ENCODE measurements around the gene TEAD4. TPM values are rescaled to one million over a fixed set of nuclear protein-coding genes. Genes with fewer than 3 reads are reported as not detected.
A peak's percentile ranks its signal among the peaks of the same experiment; 100 is the strongest.

TEAD4 gene
- total and polyA plus RNA-seq, 2 experiments from 2014 or later, result 68.1 to 145 TPM

GRCh38 chr12:2924019-2924418, 35.2 kb upstream of the TEAD4 start:
- ATAC-seq, result no peak

GRCh38 chr12:2925322-2925995, 33.7 kb upstream of the TEAD4 start:
- no peaks in the 10 kb centered on the region; the same call in 1 of the 2 replicates for H3K36me3 ChIP-seq (ENCODE audit: insufficient read depth)
- peaks cover 15% of the 10 kb centered on the region for H3K4me1 Mint-ChIP-seq
- 0 out of 2 replicates have a peak, but pooled peaks cover 4% of the 10 kb centered on the region for H3K9me2 ChIP-seq (ENCODE audit: insufficient read depth)
- no peaks in the 10 kb centered on the region for H4K20me1 ChIP-seq (replicated peaks; ENCODE audit: insufficient read depth)
- 0 out of 2 replicates have a peak overlapping the region, but pooled peaks have one; percentile 14 for H3K27ac ChIP-seq (ENCODE audit: low read depth)
- H3K4me3 ChIP-seq, result no peak overlapping the region
- no peak overlapping the region for H2AFZ ChIP-seq
- H3K4me1 ChIP-seq (ENCODE audit: insufficient read depth), result peaks cover 17% of the 10 kb centered on the region
- no peaks in the 10 kb centered on the region for H3K79me2 ChIP-seq (replicated peaks; ENCODE audit: insufficient read depth)
- H3K4me3 Mint-ChIP-seq, result no peak overlapping the region
- DNase-seq (ENCODE audit: low spot score) (no peak), ATAC-seq (no peak)
- H3K27me3 ChIP-seq (ENCODE audit: insufficient read depth), result no peaks in the 10 kb centered on the region
- H3K4me2 ChIP-seq, result no peak overlapping the region
- H3K36me3 Mint-ChIP-seq (ENCODE audit: low read depth), result peaks cover 33% of the 10 kb centered on the region
- H3K27ac Mint-ChIP-seq, result no peak overlapping the region
- no peaks in the 10 kb centered on the region for H3K27me3 Mint-ChIP-seq (ENCODE audit: insufficient read depth, low read depth, poor library complexity)
- no peaks in the 10 kb centered on the region for H3K9me3 Mint-ChIP-seq
- H3F3A ChIP-seq (replicated peaks; ENCODE audit: low read depth), result no peaks in the 10 kb centered on the region; the same call in 1 of the 2 replicates
- no peak for TF ChIP-seq CREB1 (CRISPR knock-in tag; IDR thresholded peaks at IDR 0.05; ENCODE audit: low read depth)
- no peak for TF ChIP-seq JUNB (IDR thresholded peaks at IDR 0.05; ENCODE audit: unreplicated experiment)
- no peak for TF ChIP-seq POLR2AphosphoS5 (IDR thresholded peaks at IDR 0.05; ENCODE audit: low read depth)
- TF ChIP-seq REST (IDR thresholded peaks at IDR 0.05; ENCODE audit: unreplicated experiment), result no peak
- no peak for TF ChIP-seq ETS1 (IDR thresholded peaks at IDR 0.05)
- TF ChIP-seq EZH2 (IDR thresholded peaks at IDR 0.05; ENCODE audit: low read depth, unreplicated experiment), result no peak
- no peak for TF ChIP-seq ZNF462 (CRISPR knock-in tag; IDR thresholded peaks at IDR 0.05)
- TF ChIP-seq STAT1 (IDR thresholded peaks at IDR 0.05; ENCODE audit: unreplicated experiment), result no peak
- TF ChIP-seq ZNF114 (CRISPR knock-in tag; IDR thresholded peaks at IDR 0.05), result no peak

More at GRCh38 chr12:2924019-2924418, 35.2 kb upstream of the TEAD4 start:
- Mint-ChIP-seq H3K36me3 (ENCODE audit: low read depth) (peaks cover 28% of the 10 kb centered on the region), H3K4me1 (peaks cover 15% of the 10 kb centered on the region), H3K27me3 (ENCODE audit: insufficient read depth, low read depth, poor library complexity) (no peaks in the 10 kb centered on the region), H3K4me3 (no peak overlapping the region), H3K9me3 (no peaks in the 10 kb centered on the region), H3K27ac (no peak overlapping the region)
- peaks cover 17% of the 10 kb centered on the region for H3K4me1 ChIP-seq (ENCODE audit: insufficient read depth)
- no peaks in the 10 kb centered on the region for H3K79me2 ChIP-seq (replicated peaks; ENCODE audit: insufficient read depth)
- 0 out of 2 replicates have a peak, but pooled peaks cover 4% of the 10 kb centered on the region for H3K9me2 ChIP-seq (ENCODE audit: insufficient read depth)
- H3K4me2 ChIP-seq, result no peak overlapping the region
- no peaks in the 10 kb centered on the region for H3K27me3 ChIP-seq (ENCODE audit: insufficient read depth)
- H3K36me3 ChIP-seq (ENCODE audit: insufficient read depth), result no peaks in the 10 kb centered on the region
- no peak overlapping the region for H2AFZ ChIP-seq
- no peak for DNase-seq (ENCODE audit: low spot score)
- H4K20me1 ChIP-seq (replicated peaks; ENCODE audit: insufficient read depth), result no peaks in the 10 kb centered on the region
- no peak for TF ChIP-seq ZNF331 (CRISPR knock-in tag; IDR thresholded peaks at IDR 0.05; ENCODE audit: low read depth)
- TF ChIP-seq ZNF114 (CRISPR knock-in tag; IDR thresholded peaks at IDR 0.05), result no peak
- TF ChIP-seq EZH2 (IDR thresholded peaks at IDR 0.05; ENCODE audit: low read depth, unreplicated experiment), result no peak
- H3K4me3 ChIP-seq, result no peak overlapping the region
- H3F3A ChIP-seq (replicated peaks; ENCODE audit: low read depth), result no peaks in the 10 kb centered on the region; the same call in 1 of the 2 replicates
- no peak overlapping the region for H3K27ac ChIP-seq (ENCODE audit: low read depth)
